Measurements from ENCODE around the gene SRPK3.

The SRPK3 gene

GRCh38 chrX:153780678-153781427, at the start of gene SRPK3:
TSS of gene SRPK3 (plus strand) at chrX:153781041. CDS start at chrX:153781087, 46 bp downstream.
- no peak for DNase-seq (ENCODE audit: low read depth)
- H3K4me3 ChIP-seq (ENCODE audit: control insufficient read depth, low read depth, low read length), result no peak within 1 kb of the TSS
- TF ChIP-seq, protein P1, sequence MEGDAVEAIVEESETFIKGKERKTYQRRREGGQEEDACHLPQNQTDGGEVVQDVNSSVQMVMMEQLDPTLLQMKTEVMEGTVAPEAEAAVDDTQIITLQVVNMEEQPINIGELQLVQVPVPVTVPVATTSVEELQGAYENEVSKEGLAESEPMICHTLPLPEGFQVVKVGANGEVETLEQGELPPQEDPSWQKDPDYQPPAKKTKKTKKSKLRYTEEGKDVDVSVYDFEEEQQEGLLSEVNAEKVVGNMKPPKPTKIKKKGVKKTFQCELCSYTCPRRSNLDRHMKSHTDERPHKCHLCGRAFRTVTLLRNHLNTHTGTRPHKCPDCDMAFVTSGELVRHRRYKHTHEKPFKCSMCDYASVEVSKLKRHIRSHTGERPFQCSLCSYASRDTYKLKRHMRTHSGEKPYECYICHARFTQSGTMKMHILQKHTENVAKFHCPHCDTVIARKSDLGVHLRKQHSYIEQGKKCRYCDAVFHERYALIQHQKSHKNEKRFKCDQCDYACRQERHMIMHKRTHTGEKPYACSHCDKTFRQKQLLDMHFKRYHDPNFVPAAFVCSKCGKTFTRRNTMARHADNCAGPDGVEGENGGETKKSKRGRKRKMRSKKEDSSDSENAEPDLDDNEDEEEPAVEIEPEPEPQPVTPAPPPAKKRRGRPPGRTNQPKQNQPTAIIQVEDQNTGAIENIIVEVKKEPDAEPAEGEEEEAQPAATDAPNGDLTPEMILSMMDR (IDR thresholded peaks at IDR 0.05; ENCODE audit: control insufficient read depth, insufficient read depth, low read depth, low read length, missing control alignments), result no peak

- no peak overlapping the region for H3K4me3 ChIP-seq (ENCODE audit: control insufficient read depth, low read depth, low read length)
- TF ChIP-seq, protein P1 (IDR thresholded peaks at IDR 0.05; ENCODE audit: control insufficient read depth, insufficient read depth, low read depth, low read length, missing control alignments), result no peak
- DNase-seq (ENCODE audit: low read depth), result no peak
Measured at GRCh38 chrX:153731117-153731844, 49.6 kb upstream of the SRPK3 start.

DNA sequence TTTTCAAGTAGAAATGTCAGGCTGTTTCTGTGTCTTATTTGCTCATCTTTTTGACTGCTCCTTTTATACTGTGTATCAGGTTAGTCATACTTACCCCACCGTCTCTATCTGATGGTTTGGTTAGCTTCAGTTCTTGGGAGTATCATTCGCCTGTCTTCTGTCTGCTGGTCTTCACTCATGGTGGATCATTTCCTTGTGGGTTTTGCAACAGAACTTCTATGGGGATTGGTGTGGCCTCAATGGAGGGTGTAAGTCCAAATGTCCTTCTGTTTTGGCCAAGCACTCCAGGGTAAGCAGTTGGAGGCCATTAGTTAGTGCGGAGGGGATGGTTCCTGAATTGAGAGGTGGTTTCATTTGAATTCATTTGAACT, 49.0 kb upstream of the SRPK3 start:
- TF ChIP-seq, protein P1 (IDR thresholded peaks at IDR 0.05; ENCODE audit: control insufficient read depth, insufficient read depth, low read depth, low read length, missing control alignments), result no peak
- H3K4me3 ChIP-seq (ENCODE audit: control insufficient read depth, low read depth, low read length), result no peak overlapping the region
- no peak for DNase-seq (ENCODE audit: low read depth)

GRCh38 chrX:153732401-153732800, 48.4 kb upstream of the SRPK3 start:
- H3K4me3 ChIP-seq (ENCODE audit: control insufficient read depth, low read depth, low read length), result no peak overlapping the region
- no peak for DNase-seq (ENCODE audit: low read depth)
- TF ChIP-seq, protein P1 (IDR thresholded peaks at IDR 0.05; ENCODE audit: control insufficient read depth, insufficient read depth, low read depth, low read length, missing control alignments), result no peak

DNA sequence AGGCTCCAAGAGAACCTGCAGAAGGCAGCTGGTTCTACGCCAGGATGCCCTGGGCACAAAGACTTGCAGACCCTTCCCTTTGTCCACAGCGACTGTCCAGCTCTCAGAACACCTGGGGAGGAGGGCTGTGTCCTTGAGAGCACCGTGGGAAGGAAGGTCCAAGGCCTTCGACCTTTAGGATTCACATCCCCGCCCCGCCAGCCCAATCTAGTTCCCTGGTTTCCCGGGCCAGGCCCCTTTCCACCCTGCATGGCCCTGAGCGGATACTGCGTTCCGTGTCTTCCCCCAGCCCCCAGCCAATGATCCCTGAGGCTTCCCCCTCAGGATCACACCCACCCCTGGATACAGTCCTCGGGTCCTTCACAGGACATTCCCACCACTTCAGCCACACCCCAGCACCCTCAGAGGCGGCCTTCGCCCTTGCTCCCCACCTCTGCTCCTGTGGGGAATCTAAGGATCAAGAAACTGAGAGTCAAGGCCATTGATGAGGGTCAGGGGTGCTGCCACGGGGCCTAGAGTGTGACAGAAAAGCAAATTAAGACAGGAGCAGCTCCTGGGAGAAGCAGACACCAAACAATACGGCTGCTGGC, 47.1 kb upstream of the SRPK3 start:
- DNase-seq (ENCODE audit: low read depth), result no peak
- TF ChIP-seq, protein P1 (IDR thresholded peaks at IDR 0.05; ENCODE audit: control insufficient read depth, insufficient read depth, low read depth, low read length, missing control alignments), result no peak
- H3K4me3 ChIP-seq (ENCODE audit: control insufficient read depth, low read depth, low read length), result no peak overlapping the region

- TF ChIP-seq, protein P1 (IDR thresholded peaks at IDR 0.05; ENCODE audit: control insufficient read depth, insufficient read depth, low read depth, low read length, missing control alignments), result no peak
- DNase-seq (ENCODE audit: low read depth), result no peak
Measured at GRCh38 chrX:153734871-153735270, 46.0 kb upstream of the SRPK3 start.

More at GRCh38 chrX:153734871-153735270, 46.0 kb upstream of the SRPK3 start:
- H3K4me3 ChIP-seq (ENCODE audit: control insufficient read depth, low read depth, low read length), result no peak overlapping the region
